Stimulated activated CD4-positive, alpha-beta T cell treated with anti-CD3 and anti-CD28 coated beads, Interleukin-15, amount 100 ng/mL, for 1 hour (primary cell): ENCODE measurements around the gene VMP1.
"Not testable (repeated sequence)": the region's sequence is repeated elsewhere in the genome, so short reads cannot be mapped to it uniquely, and the experiment has no call there.

Source experiments
- DNase-seq, 2 donors: peaks; one replicate each; pipeline ENCODE4 v3.0.0-alpha.2; 2020; ENCODE audit warnings: low read depth in 1 of 2, low spot score in 1 of 2

VMP1 gene

GRCh38 chr17:59806322-59806721, 98.9 kb downstream of the VMP1 start:
- DNase-seq, result not testable (repeated sequence)

DNA sequence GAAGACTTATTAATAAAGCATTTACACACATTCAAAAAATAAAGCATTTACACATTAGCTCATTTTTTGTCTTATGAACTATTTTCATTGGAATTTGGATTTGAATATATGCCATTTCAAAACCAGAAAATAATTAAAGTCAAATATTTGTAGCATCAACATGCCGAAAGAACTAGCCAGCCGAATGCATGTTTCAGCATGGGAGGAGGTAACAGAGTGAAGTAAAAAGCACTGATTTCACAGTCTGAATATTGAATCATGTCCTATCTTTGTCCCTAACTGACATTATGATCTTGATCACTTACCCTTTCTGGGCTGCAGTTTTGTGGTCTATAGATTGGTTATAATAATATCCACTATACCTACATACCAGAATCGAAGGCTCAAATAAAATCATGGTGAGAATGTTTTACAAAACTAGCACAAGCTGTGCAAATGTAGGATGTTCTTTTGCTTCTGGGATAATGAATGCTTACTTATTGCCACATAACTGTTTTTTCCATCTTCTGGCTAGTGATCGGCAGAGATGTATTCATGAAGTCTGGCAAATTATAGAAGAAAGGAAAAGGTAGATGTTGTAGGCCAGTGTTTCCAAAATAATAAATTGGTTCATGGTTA, 100.5 kb downstream of the VMP1 start:
- DNase-seq, result no peak

DNA sequence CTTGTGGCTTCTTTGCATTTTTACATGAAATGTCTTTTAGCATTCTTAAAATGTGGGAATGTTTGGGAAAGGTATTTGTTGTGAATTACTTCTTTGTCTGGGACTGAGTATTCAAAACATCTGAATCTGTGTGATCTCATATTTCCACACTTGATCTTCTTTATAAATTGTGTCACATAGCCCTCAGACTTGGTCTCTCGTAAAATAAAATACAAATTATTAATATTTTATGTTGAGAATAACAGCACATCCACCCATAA, 103.4 kb downstream of the VMP1 start:
- no peak for DNase-seq

- DNase-seq, result no peak
Observed at GRCh38 chr17:59811209-59811608, 103.8 kb downstream of the VMP1 start.

DNA sequence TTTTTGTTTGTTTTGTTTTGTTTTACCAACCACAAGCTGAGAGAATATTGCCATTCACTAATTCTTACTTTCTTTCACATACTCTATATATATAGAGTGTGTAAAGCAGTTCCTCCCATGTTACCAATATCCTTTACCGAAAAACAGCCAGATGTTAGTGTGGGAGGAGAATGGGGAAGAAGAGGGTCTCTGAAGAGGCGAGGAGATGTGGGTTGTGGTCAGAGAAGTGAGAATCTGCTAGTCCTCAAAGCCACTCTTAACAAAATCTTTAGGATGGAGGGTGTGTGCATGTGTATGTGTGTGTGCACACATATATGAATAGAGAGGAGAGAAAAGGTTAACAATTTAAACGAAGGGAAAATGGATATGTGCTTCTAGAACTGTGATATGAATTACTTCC, 104.7 kb downstream of the VMP1 start:
- no peak for DNase-seq

DNA sequence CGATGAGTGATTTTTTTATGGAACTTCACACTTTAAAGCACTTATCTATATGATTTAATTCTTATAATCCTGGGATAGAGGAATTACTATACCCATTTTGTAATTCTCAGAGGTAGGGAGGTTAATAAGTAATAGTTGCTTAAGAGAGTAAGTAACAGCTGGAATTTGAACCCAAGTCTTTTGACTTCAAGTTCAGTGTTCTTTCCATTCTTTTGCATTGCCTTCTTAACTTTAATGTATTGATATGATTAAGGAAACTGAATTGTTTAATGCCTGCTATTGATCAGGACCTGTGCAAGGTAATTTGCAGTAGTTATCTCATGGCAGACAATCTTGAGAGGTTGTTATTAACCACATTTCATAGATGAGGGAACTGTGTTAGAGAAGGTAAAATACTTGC, 106.8 kb downstream of the VMP1 start:
- no peak for DNase-seq

- no peak for DNase-seq
Observed at GRCh38 chr17:59814685-59815084, 107.2 kb downstream of the VMP1 start.

- DNase-seq, result no peak
Observed at GRCh38 chr17:59815965-59816364, 108.5 kb downstream of the VMP1 start.

GRCh38 chr17:59825533-59826322, 118.3 kb downstream of the VMP1 start:
- no peak for DNase-seq

DNA sequence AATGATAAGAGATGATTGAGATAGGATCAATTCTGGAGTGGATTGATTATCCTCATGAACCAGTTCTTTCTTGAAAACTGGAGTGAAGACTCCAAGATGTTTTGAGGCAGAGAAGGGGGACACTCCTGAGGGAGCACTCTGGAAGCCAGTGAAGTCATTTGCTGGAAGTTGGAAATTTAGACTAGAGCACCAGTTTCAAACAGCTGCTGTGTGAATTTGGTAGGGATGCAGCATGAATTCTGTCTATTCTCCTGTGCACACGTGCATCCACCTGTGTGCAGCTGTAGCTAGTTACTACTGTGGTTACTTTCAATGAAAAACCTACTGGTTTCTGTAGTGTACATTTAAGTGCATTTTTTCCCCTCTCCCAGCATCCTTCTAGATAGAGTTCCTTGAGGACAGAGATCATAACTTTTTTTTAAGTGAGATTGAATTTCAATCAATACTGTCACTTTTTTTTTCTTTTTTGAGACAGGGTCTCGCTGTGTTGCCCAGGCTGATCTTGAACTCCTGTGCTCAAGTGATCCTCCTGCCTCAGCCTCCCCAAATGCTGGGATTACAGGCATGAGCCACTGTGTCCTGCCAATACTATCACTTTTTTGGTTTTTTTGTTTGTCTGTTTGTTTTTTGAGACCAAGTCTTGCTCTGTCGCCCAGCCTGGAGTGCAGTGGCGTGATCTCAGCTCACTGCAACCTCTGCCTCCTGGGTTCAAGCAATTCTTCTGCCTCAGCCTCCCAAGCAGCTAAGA, 119.4 kb downstream of the VMP1 start:
- no peak for DNase-seq

- DNase-seq, result no peak
Observed at GRCh38 chr17:59827721-59828477, 120.4 kb downstream of the VMP1 start.

DNA sequence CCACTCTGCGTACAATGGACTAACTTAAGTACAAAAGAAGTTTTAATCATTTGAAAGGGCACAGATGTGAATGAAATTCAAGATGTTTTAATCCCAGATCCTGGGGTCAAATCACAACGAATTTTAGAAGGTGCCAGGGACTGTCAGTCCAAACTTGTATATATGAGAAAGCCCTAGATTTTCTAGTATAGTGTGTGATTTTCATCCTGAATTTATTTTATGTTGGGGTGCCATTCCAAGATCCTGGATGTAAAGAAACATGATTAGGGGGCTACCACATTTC, 121.0 kb downstream of the VMP1 start:
- DNase-seq, result no peak

DNA sequence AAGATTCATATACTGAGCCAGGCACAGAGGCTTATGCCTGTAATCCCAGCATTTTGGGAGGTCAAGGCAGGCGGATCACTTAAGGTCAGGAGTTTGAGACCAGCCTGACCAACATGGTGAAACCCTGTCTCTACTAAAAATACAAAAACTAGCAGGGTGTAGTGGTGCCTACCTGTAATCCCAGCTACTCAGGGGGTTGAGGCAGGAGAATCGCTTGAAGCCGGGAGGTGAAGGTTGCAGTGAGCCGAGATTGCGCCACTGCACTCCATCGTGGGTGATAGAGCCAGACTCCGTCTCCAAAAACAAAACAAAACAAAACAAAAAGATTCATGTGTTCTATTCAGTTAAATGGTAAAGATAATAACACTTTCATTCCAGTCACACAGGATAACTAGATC, 121.4 kb downstream of the VMP1 start:
- not testable (repeated sequence) for DNase-seq

- DNase-seq, result no peak
Observed at GRCh38 chr17:59829217-59830006, 122.0 kb downstream of the VMP1 start.

DNA sequence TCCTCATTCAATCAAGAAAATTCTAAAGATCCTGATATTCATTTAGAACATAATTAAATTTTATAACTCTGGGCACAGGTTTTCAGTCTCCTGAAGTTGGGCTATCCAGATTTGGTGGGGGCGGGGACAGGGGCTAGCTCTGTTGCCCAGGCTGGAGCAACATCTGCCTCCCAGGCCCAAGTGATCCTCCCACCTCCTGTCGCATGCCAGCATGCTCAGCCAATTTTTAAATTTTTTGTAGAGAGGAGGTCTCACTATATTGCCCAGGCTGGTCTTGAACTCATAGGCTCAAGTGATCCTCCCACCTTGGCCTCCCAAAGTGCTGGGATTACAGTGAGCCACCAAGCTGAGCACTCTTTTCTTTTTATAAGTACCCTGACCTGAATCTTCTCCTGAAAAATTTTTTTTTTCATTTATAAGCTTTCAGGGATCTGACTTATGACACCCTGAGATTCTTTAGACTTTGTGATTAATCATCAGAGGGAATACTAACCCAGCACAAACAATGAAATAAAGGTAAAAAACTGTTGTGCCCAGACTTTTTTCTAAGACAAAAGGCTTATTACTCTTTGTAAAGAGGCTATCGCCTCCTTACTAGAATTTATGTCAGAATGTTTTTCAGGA, 122.7 kb downstream of the VMP1 start:
- no peak for DNase-seq

GRCh38 chr17:59830846-59831486, 123.5 kb downstream of the VMP1 start:
- DNase-seq, result no peak

DNA sequence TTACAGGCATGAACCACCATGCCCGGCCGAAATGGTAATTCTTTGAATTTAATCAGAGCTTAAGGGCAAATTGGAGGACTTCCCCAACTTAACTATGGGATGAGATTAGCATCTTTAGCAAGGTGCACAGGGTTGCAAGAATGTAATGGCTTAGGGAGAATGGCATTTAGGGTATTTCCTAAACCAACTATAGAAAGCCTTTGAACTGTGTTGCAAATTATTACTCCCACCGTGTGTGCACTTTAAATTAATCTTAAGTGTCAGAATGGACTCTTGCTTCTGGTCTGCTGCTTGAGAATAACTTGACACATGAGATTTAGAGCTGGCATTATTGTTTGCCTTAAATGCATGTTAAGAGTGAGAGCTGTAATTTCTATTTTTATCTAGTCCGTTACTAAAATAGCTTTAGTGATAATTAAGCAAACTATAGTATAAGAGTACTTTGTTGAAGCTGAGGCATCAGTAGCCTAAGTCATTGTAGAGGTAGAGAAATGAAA, 125.5 kb downstream of the VMP1 start:
- DNase-seq, result no peak

- DNase-seq, result no peak
Observed at GRCh38 chr17:59837308-59838051, 130.0 kb downstream of the VMP1 start.
